Right forelimb (tissue), 1 donor: ENCODE results near the gene FBXW12.
"Not testable (repeated sequence)": the region's sequence is repeated elsewhere in the genome, so short reads cannot be mapped to it uniquely, and the experiment has no call there.

ENCODE experiments used
- DNase-seq: peaks from one replicate; pipeline ENCODE4 v3.0.0-alpha.2; 2018

FBXW12 gene

DNA sequence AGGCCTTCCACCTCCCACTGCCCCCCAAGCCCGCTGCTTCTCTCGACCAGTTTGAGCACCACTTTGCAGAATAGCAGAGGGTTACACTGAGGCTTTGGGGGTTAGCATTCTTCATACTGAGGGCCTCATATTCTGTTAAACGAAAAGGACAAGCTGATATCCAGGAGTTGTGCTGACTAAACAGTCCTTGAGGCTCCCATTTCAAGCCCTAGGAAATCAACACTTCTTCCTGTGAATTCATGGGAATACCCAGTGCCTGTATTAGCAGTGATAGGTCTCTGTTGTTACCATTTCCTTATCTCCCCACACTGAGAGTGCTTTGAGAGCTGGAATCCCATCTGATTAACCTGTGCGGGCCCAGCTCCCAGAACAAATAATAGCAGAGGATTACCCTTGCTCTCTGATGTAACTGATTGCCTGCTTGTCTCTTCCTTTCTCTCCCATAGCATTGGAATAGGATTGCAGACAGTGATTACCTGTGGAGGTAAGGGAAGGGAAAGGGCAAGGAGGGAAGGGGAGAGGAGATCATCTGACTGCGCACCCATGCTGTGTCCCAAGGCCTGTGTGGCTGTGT lies 930 bp downstream of the FBXW12 start:
- no peak for DNase-seq

GRCh38 chr3:48387634-48388033 lies 15.6 kb downstream of the FBXW12 start:
- DNase-seq = no peak

- DNase-seq = no peak
These were observed 16.9 kb downstream of the FBXW12 start for GRCh38 chr3:48388966-48389365.

DNA sequence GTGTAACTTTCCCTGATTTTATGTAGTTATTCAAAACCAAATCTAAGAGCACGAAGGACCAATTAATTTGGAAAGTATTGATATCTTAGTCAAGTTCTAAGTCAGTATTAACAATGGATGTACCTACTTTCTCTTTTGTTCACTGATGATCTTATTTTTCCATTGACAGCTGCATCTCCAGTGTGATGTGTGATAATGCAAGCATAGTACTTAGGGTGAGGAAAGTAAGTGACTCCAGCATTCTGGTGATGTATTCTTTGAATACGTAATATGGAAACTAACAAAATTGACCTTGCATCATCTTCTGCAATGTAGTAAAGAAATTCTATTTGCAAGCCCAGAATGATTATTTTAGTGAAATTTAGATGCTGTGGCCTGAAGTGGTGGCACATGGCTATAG lies 22.4 kb downstream of the FBXW12 start:
- no peak for DNase-seq

- DNase-seq = no peak
These were observed 23.7 kb downstream of the FBXW12 start for GRCh38 chr3:48395714-48396113.

- DNase-seq = peak; percentile 39
These were observed 26.0 kb downstream of the FBXW12 start for GRCh38 chr3:48397767-48398681.

DNA sequence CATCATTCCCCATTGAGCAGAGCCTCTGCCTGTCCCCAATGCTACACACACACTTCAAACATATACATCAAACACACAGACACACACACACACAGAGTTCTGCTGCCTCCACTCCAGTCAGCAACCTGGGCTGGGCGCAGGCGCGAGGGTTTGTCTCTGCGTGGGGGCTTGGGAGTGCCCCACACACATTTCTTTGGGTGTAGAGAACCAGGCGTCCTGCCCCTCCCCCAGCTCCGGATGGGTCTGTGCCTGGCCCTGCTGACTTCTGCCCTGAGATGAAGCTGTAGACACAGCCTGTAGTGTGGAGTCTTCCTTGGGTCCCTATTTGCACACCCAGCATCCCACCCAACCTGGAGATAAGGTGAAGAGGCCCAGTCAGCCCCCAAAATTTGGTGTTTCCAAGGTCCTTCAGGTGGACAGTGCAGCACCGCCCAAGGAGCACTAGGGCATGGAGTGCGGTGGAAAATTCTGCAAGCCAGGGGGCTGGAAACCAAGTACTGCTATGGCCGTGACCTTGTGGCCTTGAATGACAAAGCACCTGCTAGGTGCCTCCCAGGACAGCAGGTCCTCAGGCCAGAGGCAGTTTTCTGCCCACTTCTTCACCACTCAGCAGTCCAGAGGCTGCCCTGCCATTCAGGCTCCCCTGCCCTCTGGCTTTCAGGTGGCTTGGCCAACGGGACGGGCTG lies 26.8 kb downstream of the FBXW12 start:
- no peak for DNase-seq

- DNase-seq = peak; percentile 33
These were observed 27.6 kb downstream of the FBXW12 start for GRCh38 chr3:48399387-48400172.

GRCh38 chr3:48400824-48401433 lies 28.9 kb downstream of the FBXW12 start:
- DNase-seq = peak; percentile 72

DNA sequence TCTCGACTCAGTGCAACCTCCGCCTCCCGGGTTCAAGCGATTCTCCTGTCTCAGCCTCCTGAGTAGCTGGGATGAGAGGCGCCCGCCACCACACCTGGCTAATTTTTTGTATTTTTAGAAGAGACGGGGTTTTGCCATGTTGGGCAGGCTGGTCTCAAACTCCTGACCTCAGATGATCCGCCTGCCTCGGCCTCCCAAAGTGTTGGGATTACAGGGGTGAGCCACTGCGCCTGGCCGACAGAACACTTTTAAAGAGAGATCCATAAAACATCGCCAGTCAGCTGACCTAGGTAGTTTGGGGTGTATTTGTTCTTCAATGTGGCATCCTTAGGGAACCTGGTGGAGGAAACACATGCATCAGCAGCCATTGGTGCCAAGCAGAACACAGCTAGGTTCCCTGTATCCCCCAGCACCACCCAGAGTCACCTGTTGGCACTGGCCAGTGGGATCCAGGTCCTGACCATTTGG lies 29.4 kb downstream of the FBXW12 start:
- DNase-seq = not testable (repeated sequence)

- peak; percentile 50 for DNase-seq
These were observed 30.3 kb downstream of the FBXW12 start for GRCh38 chr3:48402281-48402732.

DNA sequence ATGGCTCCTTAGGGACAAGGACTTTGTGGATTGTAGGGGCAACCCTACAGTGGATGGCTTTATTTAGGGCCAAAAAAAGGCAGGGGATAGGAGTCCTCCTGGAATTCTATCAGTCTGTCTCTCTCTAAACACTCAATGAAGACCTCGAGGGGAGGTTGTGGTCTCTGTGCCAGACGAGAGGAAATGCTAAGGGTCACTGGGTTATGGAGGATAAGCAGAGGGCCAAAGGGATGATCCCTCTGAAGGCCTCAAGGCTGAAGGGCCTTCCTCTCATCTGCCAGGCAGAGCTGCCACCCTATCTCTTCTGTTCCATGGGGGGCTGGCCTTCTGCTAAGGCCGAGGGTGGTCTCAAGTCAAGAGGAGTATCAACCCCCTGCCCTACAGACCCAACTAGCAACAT lies 30.9 kb downstream of the FBXW12 start:
- no peak for DNase-seq

GRCh38 chr3:48403533-48404439 lies 31.8 kb downstream of the FBXW12 start:
- DNase-seq = no peak

DNA sequence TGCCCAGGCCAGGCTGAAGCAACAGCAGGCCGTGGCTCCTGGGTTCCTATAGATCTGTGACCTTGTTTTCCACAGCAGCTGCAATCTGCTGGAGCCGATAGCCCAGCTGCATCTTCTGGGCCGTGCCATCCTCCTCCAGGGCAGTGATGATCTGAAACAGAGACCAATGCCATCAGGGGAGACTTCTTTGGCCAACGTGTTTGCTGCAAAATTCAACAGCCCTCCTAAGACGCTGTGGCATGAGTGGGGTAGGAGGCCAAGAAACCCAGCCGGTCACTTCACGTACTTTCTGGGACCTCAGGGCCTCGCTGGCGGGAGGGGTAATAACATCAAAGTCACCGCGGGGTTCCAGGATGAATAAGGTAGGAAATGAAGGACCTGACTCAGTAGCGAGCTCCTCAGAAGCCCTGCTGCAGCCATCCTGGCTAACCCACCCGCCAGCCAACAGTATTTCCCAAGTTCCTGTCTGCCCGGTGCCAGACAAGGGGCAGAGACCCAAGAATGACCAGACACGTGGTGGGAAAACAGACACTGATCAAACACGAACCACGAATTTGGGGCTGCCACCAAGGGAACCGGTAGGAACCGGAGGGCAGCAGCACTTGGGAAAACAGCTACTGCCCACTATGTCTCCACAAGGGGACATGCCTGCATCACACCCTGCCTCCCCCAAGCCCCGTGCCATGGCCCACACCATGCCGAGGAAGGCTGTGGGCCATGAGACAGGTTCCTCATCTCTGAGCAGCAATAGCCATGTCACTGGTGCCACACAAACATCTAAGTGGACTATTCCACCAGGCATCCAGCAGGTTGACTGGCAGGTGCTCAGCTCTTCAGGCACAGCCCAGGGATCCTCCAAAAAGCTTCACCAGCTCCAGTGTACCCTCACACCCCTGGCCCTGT lies 32.7 kb downstream of the FBXW12 start:
- no peak for DNase-seq

DNA sequence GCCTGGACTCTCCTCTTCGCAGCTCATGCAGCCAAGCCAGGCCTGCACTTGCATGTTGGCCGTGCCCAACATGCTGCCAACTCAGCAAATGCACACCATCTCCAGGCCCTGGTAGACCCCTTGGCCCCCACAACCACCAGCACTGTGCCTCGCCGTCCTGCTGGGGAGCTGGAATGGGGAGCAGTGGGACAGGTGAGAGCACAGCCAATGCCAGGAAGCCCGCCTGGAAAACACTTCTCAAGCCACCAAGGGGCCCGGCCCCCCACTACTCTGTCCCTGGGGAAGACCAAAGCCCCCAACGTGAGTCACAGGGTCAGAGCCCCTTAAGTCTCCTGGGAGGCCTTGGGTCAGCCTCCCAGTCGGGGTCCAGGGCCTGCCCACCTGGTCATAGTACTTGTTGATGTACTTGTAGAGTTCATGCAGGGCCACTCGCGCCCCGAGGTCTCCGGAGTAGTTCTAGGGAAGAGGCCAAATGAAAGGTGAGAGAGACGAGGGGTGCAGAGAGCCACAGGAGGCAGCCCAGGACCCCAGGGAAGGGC lies 33.4 kb downstream of the FBXW12 start:
- DNase-seq = peak; percentile 34

DNA sequence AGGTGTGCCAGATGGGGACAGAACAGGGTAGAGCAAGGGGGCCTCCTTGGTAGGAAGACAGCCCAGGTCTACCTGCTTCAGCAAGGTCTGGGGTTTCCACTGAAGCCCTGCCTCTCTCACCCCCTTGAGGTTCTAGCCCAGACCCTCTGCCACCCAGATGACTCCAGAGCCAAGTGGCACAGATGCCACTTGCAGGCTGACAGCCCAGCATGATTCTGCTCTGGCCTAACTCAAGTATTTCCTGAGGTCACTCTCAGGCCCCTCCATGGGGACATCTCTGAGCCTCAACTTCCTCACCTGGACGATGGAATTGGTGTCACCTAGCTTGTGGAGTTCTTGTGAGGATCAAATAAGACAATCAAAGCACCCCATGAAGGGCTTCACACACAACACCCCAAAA lies 34.0 kb downstream of the FBXW12 start:
- no peak for DNase-seq

GRCh38 chr3:48406443-48407431 lies 34.7 kb downstream of the FBXW12 start:
- peak; percentile 42 for DNase-seq

DNA sequence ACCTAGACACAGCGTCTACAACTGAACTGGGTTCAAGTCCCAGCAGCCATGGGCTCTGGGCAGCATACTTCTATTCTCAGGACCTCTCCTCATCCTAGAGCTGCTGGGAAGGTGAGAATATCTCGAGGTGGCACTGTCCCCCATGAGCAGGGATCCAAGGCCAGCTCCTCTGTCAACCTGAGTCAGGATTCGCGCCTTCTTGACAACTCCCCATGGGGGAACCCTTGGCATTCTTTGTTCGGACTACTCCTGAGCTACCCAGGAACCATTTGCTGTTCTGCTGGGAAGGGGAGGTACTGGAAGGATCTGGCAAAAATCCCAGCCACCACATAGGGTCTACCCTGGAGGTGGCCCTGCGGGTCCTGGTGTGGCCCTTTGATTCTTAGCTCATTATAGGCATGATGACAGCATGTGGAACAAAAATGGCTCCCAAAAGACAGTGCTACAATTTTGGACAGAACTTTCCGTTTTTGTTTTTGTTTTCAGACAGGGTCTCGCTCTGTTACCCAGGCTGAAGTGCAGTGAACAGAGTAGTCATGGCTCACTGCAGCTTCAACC lies 35.6 kb downstream of the FBXW12 start:
- DNase-seq = no peak
